ENCODE measurements around the gene PDE4B.

The PDE4B gene

GRCh38 chr1:66182551-66183178 lies 390.0 kb downstream of the PDE4B start:
- no peak for DNase-seq
- in situ Hi-C loops (cut with MboI; ENCODE audit: low pct_unique_long_range_greater_than_20kb, low sequenced_read_pairs): no loop called here

- no peak for DNase-seq
- in situ Hi-C loops (cut with MboI; ENCODE audit: low pct_unique_long_range_greater_than_20kb, low sequenced_read_pairs): no loop called here
Measured at GRCh38 chr1:66183400-66183799, 390.7 kb downstream of the PDE4B start.

DNA sequence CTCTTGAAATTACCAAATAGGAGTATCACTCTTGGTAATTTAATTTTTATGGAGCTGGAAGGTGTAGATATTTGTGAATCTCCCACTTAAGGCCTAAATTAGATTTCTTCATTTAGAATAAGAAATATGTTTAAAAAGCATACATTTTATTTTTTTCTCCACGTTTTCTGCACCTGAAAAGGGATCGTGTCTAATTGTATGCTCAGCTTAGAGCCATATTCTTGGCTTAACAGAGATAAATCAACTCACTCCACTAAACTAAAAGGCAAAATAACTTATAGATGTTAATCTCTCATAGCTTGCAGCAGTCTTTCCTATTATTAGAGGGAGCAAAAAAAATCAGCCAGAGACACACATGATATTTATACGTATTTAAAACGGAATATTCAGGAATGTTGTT lies 404.4 kb downstream of the PDE4B start:
- in situ Hi-C loops (cut with MboI; ENCODE audit: low pct_unique_long_range_greater_than_20kb, low sequenced_read_pairs): no loop called here
- no peak for DNase-seq

DNA sequence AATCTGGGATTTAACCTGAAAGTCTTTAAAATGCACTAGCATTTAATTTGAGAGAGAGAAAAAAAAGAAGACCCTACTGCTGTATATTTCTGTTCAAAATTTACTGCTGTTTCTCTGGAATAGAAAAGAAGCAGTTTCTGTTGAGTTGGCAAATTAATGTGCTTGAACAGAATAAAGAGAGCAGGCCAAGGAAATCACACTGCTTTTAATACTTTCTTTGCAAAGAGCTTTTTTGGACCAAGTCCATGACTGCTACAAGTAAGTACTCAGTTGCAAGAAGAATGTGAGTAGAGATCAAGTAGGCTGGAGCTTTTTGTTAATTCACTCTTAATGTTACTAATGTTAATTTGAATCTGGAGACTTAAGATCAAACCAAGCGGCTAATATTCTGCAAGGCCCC lies 405.1 kb downstream of the PDE4B start:
- in situ Hi-C loops (cut with MboI; ENCODE audit: low pct_unique_long_range_greater_than_20kb, low sequenced_read_pairs): no loop called here
- DNase-seq: no peak

- in situ Hi-C loops (cut with MboI; ENCODE audit: low pct_unique_long_range_greater_than_20kb, low sequenced_read_pairs): no loop called here
- no peak for DNase-seq
Measured at GRCh38 chr1:66206563-66207144, 414.0 kb downstream of the PDE4B start.

DNA sequence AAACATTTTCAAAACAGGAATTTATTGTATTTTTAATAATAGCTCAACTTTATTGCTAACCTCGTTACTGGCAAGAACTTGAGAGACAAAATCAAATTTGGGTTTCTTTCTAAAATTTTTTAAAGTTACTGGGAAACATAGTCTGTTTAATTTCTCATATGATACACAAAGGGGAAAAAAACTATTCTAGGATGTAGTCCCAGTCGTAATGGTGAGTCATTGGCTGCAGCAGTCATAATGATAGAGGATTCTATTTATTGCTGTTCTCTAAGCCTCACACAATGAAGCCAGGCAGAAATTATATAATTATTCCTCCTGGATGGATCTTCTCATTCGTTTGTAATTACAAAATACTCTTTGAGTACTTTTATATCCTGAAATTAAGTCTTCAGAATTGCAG lies 414.8 kb downstream of the PDE4B start:
- no peak for DNase-seq
- in situ Hi-C loops (cut with MboI; ENCODE audit: low pct_unique_long_range_greater_than_20kb, low sequenced_read_pairs): no loop called here

- in situ Hi-C loops (cut with MboI; ENCODE audit: low pct_unique_long_range_greater_than_20kb, low sequenced_read_pairs): no loop called here
- DNase-seq: no peak
Measured at GRCh38 chr1:66208632-66209031, 415.9 kb downstream of the PDE4B start.

GRCh38 chr1:66210635-66211244 lies 418.0 kb downstream of the PDE4B start:
- no peak for DNase-seq
- in situ Hi-C loops (cut with MboI; ENCODE audit: low pct_unique_long_range_greater_than_20kb, low sequenced_read_pairs): no loop called here

GRCh38 chr1:66211521-66211920 lies 418.8 kb downstream of the PDE4B start:
- no peak for DNase-seq
- in situ Hi-C loops (cut with MboI; ENCODE audit: low pct_unique_long_range_greater_than_20kb, low sequenced_read_pairs): no loop called here

DNA sequence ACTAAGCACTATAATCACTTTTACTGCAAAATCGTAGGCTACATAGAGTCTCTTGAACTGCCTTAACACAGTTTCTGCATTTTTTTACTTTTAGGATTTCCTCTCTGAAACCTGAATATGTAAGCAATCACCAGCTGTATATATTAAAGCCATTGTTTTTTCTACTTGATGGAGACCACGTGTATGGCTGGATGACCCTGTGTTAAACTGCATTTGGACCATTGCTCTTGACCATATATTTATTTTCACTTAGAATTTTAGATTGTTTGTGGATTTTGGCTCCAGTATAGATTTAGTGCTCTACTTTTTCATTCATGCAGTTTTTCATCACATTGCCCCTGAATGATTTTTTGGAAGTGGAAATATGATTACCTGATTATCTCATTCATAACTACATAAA lies 420.8 kb downstream of the PDE4B start:
- no peak for DNase-seq
- in situ Hi-C loops (cut with MboI; ENCODE audit: low pct_unique_long_range_greater_than_20kb, low sequenced_read_pairs): no loop called here

DNA sequence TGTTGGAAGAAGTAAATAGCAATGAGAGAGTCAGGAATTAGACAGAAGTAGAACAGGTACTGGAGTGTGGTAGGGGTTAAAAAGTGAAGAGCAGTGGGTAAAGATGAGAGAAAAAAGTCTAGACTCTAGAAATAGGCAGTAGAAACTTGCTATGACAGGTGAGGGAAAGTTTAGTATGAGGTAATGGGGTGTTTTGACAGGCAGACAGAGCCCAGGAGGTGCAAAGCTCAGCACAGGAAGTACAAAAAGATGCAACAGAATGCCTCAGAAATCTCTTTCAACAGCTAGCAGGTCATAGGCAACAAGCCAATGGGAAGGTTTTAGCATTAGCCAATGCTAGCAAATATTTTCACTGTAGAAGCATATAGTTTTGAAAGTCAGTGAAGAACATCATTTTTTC lies 422.2 kb downstream of the PDE4B start:
- in situ Hi-C loops (cut with MboI; ENCODE audit: low pct_unique_long_range_greater_than_20kb, low sequenced_read_pairs): no loop called here
- DNase-seq: no peak

- DNase-seq: no peak
- in situ Hi-C loops (cut with MboI; ENCODE audit: low pct_unique_long_range_greater_than_20kb, low sequenced_read_pairs): no loop called here
Measured at GRCh38 chr1:66217021-66217420, 424.3 kb downstream of the PDE4B start.

DNA sequence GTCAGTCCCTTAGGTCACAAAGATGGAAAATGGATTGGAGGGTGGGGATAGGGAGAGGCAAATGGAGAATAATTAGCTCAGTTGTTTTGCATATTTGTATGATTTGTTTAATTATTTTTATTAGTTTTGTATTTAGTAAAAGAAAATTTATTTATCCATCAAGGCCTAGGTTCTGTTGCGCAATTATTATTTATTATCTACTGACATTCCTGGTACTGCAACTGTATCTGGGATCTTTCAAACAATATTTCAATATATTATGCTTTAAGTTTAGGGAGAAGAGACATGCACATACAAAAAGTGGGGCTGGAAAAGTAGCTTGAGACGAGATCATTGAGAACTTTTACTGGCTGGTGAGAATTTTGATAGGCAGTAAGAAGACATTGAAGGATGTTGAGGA lies 424.9 kb downstream of the PDE4B start:
- DNase-seq: no peak
- in situ Hi-C loops (cut with MboI; ENCODE audit: low pct_unique_long_range_greater_than_20kb, low sequenced_read_pairs): no loop called here

GRCh38 chr1:66220477-66220876 lies 427.8 kb downstream of the PDE4B start:
- DNase-seq: no peak
- in situ Hi-C loops (cut with MboI; ENCODE audit: low pct_unique_long_range_greater_than_20kb, low sequenced_read_pairs): no loop called here

DNA sequence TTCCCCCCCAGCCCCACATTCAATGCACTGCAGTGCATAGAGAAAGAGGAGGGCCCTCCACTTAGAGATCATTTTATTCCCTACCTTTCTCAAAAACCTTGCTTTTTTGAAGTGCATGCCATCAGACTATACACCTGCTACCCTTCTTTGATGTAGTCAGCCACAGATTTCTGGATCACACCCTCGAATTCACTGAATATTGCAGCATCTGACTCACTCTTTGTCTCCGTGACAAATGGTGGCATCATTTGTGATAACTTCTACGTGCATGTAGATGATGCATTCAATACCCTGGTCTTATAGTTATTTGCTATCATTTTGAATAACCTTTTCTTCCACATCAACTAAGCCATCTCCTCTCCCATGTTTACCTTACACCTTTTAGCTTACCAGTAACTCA lies 431.0 kb downstream of the PDE4B start:
- in situ Hi-C loops (cut with MboI; ENCODE audit: low pct_unique_long_range_greater_than_20kb, low sequenced_read_pairs): no loop called here
- DNase-seq: no peak

DNA sequence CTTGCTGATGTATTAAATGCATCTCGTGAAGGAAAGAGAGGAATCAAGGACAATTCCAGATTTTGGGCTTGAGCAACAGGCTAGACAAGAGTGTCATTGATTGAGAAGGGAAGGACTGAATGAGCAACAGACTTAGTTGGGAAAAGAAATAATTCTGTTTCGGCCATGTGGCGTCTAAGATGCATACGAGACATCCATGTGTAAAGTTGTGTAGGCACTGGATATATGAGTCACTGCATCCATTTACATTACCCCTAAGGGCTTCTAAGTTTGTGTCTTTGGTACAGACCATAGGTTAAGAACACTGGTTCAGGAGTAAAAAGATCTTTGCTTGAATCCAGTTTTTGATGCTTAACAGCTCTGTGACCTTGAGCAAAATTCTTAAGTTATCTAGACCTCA lies 434.3 kb downstream of the PDE4B start:
- in situ Hi-C loops (cut with MboI; ENCODE audit: low pct_unique_long_range_greater_than_20kb, low sequenced_read_pairs): loop anchor here (25.0 kb wide), 1 partner anchor 515 kb away; no protein-coding TSS in a partner anchor
- no peak for DNase-seq

GRCh38 chr1:66227966-66228365 lies 435.3 kb downstream of the PDE4B start:
- in situ Hi-C loops (cut with MboI; ENCODE audit: low pct_unique_long_range_greater_than_20kb, low sequenced_read_pairs): loop anchor here (25.0 kb wide), 1 partner anchor 516 kb away; no protein-coding TSS in a partner anchor

GRCh38 chr1:66231217-66231616 lies 438.5 kb downstream of the PDE4B start:
- in situ Hi-C loops (cut with MboI; ENCODE audit: low pct_unique_long_range_greater_than_20kb, low sequenced_read_pairs): loop anchor here (25.0 kb wide), 1 partner anchor 519 kb away; no protein-coding TSS in a partner anchor
- DNase-seq: no peak

More at GRCh38 chr1:66227966-66228365, 435.3 kb downstream of the PDE4B start:
- no peak for DNase-seq

GRCh38 chr1:66231681-66232463 lies 439.2 kb downstream of the PDE4B start:
- no peak for DNase-seq
- in situ Hi-C loops (cut with MboI; ENCODE audit: low pct_unique_long_range_greater_than_20kb, low sequenced_read_pairs): loop anchor here (25.0 kb wide), 1 partner anchor 520 kb away; no protein-coding TSS in a partner anchor

- DNase-seq: no peak
- in situ Hi-C loops (cut with MboI; ENCODE audit: low pct_unique_long_range_greater_than_20kb, low sequenced_read_pairs): loop anchor here (25.0 kb wide), 1 partner anchor 525 kb away; no protein-coding TSS in a partner anchor
Measured at GRCh38 chr1:66237042-66237441, 444.3 kb downstream of the PDE4B start.
